GM18499 (cell line): ENCODE data around the gene GABRR2.
"Not testable (repeated sequence)": the region's sequence is repeated elsewhere in the genome, so short reads cannot be mapped to it uniquely, and the experiment has no call there.

Experiments
- ATAC-seq: cut with Tn5 transposase; IDR thresholded peaks from one replicate; pipeline ENCODE4 v1.9.1; 2021; ENCODE audit warnings: moderate number of reproducible peaks; ENCODE audit not compliant: insufficient read depth, unreplicated experiment

Gene GABRR2

DNA sequence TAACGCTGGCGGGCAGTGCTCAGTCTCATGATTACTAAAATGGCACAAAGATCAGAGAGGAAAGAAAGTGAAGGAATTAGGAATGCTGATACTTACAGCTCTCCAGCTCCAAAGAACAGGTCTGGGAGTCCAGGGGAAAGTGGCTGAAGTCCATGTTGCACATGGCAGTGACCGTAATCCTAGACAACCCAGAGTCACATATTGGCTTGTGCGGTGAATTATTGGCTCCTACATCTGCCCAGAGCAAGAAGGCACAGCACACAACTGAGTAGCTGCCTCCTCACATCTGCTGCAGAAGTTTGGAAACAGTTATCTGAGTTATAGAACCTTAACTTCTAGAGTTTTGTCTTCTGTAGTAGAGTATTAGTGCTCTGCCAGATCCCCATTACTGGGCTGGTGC, 47.2 kb downstream of the GABRR2 start:
- ATAC-seq: no peak

DNA sequence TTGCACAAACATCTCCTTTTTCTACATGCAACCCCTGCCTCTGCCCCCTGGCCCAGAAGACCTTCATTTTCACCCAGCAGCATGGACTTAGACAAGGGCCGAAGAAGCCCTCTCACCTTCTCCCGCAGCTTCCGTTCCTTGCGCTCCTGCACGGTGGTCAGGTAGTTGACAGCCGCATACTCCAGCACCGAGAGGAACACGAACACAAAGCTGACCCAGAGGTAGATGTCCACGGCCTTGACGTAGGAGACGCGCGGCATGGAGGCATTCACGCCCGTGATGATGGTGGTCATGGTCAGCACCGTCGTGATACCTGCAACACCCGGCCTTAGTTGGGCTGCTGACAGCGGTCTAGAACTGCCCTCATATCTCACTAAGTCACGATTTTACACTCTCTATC, 50.8 kb downstream of the GABRR2 start:
- ATAC-seq: no peak

DNA sequence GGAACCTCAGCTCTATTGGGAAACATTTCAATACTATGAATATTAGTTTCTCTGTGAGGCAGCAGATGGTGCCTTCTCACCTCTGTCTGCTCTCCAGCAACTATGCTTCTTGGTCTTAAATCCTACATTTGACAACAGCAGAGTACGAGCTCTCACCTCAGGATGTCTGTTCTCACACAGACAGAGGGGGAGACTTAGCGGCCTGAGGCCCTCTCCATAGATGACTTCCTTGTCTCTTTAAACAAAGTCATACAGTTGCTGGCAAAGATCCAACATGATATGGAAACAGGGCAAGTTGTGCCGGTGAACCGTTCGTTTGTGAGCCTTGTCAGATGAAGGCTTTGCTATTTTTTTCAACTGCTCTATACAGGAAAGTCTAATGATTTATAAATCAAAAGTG, 54.3 kb downstream of the GABRR2 start:
- no peak for ATAC-seq

DNA sequence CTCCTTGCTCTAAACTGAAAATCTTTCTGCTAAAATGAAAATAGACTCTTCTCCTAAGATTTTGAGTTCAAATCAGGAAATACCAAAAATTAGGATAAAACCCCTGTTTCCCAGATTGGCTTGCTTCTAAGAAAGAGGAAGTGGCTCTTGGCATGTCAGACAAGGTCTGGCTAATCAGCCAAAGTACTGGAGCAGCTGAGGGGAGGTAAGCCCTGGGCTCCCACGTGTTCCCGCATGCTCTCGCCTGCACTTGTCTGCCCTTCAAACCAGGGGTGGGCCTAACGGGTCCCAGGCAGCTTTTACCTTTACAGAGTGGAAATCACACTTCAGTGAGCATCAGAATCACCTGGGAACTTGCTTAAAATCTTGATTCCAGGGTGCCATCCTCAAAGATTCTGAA, 54.8 kb downstream of the GABRR2 start:
- ATAC-seq: no peak

DNA sequence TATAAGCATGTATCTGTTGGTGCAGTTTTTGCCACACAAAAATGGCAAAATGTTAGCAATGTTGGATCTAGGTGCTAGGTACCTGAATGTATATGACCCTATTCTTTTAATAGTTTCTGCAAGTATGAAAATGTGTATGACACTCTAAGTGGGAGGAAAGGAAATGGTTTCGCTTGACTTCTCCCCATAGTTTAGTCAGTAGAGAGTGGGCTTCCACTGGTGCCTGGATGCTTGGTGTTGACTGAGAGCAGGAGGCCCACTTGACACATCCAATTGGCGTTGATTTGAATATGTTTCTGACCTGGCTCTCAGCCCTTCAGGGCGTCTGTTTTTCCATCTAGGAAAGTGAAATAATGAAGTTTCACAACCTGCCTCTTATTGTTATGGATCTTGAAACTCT, 56.2 kb downstream of the GABRR2 start:
- peak; percentile 67 for ATAC-seq

DNA sequence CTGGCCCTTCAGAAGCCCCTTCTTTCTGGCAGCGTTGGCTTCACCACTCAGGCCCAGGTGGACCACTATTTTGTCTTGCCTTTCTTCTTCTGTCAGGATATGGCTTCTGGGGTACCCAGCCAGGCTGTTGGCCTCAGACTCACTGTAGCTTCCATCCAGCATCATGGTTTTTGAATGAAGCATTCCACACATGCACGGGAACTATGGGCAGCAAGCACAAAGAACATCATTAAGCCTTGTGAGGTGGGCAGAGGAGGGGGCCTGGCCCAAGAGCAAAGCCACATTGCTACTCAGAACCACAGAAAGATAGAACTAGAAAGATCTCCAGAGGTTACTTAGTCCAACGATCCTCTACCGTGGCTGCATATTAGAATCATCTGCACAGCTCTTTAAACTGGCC, 57.3 kb downstream of the GABRR2 start:
- ATAC-seq: no peak

DNA sequence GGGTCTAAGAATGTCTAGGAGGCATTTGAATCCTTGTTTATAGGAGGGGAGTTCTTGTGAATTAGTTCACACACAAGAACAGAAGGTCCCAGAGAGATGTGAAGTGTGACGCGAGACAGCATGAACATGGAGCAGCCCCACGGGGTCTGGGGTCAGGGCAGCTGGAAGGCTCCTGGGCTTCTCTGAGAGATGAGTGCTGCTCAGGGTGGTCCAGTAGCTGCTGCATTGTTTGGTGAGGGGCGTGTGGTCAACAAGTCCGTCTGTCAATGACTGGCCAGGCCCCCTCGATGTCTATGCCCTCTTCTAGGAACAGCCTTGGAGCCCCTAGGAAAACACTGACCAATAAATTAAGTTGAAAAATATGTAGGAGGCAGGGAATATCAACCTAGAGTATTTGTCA, 57.8 kb downstream of the GABRR2 start:
- ATAC-seq: no peak

DNA sequence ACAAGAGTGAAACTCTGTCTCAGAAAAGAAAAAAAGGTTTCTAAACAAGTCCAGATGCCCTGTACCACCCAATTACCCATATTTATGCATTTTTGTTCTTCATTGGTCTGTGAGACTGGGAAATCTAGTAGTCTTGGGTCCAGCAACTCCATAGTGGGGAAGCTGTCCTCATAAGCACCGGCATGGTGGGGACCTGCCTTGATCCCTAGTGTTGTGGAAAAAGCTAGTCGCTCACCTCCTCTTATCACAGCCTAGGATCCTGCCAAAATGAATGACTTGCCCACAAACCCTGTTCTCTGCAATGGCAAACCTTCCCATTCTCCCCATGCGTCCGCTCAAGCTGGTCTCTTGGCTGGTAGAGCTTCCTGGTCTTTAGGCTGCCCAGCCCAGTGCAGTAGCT, 59.7 kb downstream of the GABRR2 start:
- ATAC-seq: no peak

DNA sequence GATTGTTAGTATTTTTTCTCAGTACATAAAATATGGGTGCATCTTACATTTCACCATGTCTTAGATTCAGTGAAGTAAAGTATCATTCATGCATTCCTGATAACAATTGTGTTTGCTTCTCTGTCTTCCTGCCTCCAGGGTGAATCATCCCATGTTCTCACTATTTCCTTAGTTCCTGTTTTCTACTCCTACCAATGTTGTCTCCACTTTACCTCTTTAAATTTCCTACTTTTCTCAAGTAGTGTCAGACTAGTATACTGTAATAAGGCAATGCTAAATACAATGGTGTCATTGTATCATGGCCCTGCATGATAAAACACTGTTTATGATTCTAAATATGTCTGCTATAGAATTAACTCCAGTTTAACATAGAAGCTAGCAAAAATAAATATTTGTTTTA, 60.5 kb downstream of the GABRR2 start:
- ATAC-seq: no peak

DNA sequence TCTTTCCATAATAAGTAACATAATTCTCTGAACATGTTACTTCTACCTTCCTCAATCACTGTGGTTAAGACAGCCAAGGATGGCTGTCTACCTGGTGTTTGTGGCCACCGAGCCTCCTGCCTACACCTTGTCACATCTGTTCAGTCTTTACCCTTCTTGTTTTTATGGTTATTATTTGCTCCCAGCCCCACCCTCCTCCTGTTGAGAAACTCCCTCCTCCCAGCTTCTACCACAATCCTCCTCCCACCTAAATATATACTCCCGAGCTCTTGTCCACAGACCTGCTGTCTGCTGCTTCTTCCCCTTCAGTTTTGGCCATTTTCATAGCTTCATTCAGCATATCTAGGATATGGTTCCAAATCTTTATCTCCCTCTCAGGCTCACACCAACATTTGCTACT, 62.2 kb downstream of the GABRR2 start:
- no peak for ATAC-seq

DNA sequence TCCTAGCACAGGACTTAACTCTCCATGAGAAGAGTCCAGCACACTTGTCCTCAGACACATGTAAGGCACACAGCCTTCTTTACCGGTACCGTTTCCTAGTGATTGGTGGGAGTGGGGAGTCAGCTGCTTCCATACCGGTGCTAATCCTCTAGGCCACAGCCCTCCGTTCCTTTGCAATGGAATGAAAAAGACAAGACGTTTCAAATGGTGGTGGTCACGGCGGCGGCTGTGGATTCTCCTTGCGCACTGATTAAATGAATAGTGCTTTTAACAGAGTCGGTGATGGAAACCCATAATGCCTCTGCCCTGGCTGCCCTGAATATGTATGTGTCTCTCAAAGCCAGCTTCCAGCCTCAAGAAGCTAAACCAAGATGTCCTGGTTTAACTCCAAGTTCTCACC, 63.1 kb downstream of the GABRR2 start:
- ATAC-seq: no peak

DNA sequence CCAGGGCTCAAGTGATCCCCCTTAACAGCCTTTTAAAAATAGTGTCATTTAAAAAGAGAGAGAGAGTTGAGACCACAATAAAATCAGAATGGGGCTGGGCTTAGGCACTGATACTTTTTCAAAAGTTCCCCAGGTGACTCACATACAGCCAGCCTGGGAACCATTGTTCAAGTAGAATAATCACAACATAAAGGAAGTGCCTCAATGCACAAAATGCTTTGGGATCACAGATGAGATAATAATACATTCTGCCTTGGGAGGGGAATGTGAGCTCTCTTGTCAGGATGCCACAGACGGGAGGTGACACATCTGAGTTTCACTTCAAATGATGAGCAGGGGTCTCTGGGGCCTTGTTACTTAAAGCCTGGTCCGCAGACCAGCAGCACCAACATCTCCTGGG, 63.9 kb downstream of the GABRR2 start:
- no peak for ATAC-seq

DNA sequence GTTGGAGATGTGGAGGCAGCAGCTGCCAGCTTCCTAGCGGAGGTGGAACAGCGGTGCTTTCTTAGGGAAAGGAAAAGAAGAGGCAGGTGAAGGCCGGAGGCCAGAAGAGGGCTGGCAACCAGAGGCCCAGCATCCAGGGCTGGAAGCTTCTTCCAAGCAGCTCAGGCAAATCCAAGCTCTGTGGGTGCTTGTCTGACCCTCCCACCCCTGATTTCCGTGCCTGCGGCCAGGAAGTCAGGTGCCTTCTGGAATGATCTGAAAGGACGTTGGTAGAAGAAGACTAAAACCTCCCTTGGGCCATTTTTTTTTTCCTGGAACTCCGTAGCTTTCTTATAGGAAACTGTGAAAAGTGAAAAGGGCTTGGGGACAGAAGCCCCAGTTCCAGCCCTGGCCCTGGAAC, 64.9 kb downstream of the GABRR2 start:
- ATAC-seq: no peak

DNA sequence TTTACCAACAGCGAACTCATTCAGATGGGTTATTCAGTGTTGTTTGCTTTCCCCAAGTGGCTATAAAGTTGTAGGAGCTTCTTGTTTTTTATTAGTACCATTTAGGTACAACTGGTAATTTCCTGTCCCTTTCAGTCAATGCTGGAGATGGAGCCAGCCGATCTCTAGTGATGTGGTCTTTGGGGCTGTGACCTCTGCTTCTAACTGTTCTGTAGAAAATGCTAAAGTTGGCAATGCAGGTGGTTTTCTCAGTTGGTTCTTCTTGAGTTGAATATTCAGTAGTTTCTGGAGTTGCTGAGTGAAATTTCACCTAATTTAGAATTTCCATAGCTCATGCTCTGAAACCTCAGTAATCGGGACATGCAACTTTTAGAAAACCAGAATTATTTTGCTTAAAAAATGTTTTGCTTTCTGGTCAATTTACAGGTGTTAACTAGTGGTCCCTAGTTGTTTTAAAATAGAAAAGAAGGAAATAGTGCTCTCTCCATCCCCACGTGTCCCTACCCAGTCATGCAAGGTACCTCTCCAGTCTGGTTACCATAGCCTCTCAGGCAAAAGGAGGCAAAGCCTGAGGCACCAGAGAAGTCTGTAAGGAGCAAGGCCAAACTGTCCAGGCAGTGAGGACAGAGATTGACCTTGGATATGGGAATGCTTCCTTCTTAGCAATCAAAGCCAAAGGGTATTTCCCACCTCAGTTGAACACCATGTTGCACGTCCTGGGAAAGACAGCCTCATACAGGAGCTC, 70.7 kb downstream of the GABRR2 start:
- ATAC-seq: peak; percentile 46

DNA sequence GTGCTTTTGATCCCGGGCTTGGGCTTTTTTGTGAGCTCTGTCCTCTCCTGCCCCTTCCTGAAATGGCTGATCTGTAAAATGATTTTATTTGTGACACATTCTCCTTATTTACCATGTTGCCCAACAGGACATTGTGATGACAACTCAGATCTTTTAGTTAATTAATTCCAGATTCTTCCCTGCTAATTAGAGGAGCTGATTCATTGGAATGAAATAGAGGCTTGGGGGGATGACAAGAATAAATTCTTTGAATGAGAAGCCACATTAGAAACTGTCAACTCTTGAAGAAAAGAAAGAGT, 71.8 kb downstream of the GABRR2 start:
- no peak for ATAC-seq

DNA sequence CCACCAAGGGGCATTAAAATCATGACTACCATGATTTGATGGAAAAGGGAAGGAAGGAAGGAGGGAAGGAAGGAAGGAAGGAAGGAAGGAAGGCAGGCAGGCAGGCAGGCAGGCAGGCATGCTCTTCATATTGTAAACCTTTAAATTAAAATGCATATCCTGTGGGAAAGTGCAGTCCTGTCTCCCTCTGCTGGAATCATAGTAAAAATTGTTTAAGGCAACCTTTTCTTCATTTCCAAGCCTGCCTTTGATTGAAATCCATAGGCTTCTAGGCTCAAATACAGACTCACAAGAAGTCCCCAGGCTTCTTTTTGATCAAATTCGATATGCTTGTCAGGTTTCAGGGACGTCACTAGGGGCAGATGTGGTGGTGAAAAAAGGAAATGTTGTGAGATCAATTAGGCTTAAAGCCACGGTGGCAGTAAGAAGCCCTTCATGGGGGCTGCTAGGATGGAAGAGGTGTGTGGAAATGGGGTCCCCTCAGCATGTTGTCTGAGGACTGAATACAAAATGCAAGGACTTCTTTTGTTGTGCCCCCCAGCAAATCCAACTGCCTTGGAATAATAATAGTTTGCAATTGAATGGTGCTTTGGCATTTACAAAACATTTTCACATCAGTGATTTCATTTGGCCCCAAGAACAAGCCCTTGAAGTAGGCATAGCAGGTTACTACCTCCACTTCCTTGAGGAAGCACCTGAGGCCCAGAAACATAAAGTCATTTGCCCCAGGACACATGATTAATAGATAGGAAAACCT, 72.3 kb downstream of the GABRR2 start:
- no peak for ATAC-seq

DNA sequence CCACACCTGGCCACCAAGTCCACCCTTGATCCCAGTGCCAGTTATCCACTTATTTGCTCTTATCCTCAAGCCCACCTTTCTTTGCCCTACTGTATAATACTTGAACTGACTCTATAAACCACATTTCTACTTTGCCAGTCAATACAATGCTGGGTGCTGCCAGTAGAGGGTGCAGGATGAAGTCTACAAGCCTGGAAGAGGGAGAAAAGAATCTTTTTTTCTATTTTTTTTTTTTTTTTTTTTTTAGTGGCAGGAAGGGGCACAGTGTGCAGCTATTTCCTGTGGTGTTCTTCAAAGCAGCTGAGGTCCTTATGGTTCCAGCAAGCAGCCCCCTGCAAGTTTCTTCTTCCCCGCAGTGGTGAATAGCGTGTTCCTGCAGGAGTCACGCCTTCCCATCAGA, 75.8 kb downstream of the GABRR2 start:
- no peak for ATAC-seq

DNA sequence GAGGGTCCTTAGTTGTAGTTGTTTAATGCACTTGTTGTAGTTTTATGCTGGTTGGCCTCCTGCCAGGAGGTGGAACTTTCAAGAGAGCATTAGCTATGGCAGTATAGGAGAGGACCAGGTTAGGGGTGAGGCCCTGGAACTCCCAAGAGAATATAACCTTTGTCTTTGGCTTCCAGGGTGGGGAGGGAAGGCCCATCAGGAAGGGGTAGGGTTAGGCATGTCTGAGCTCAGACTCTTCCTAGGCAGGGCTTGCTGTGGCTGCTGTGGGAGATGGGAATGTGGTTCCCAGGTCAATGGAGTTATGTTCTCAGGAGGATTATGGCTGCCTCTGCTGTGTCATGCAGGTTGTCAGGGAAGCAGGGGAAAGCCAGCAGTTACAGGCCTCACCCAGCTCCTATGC, 77.9 kb downstream of the GABRR2 start:
- ATAC-seq: no peak

DNA sequence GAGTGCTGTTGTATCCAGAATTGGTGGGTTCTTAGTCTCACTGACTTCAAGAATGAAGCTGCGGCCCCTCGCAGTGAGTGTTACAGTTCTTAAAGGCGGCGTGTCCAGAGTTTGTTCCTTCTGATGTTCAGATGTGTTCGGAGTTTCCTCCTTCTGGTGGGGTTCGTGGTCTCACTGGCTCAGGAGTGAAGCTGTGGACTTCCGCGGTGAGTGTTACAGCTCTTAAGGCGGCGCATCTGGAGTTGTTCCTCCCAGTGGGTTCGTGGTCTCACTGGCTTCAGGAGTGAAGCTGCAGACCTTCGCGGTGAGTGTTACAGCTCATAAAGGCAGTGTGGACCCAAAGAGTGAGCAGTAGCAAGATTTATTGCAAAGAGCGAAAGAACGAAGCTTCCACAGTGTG, 81.5 kb downstream of the GABRR2 start:
- ATAC-seq: not testable (repeated sequence)

DNA sequence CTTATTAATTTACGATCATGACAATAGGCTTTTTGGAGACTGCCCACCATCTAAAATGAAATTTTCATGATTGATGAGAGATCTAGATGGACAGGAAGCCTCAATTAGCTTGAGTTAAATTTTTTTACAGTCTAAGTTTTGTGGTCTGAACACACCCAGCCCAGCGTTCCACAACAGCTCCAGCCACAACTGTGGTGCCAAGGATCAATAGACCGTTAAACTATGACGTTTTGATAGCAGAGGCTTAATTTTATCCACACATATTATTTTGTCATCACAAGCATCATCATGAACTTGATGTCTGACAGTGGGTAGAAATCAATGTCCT, 92.4 kb downstream of the GABRR2 start:
- no peak for ATAC-seq

DNA sequence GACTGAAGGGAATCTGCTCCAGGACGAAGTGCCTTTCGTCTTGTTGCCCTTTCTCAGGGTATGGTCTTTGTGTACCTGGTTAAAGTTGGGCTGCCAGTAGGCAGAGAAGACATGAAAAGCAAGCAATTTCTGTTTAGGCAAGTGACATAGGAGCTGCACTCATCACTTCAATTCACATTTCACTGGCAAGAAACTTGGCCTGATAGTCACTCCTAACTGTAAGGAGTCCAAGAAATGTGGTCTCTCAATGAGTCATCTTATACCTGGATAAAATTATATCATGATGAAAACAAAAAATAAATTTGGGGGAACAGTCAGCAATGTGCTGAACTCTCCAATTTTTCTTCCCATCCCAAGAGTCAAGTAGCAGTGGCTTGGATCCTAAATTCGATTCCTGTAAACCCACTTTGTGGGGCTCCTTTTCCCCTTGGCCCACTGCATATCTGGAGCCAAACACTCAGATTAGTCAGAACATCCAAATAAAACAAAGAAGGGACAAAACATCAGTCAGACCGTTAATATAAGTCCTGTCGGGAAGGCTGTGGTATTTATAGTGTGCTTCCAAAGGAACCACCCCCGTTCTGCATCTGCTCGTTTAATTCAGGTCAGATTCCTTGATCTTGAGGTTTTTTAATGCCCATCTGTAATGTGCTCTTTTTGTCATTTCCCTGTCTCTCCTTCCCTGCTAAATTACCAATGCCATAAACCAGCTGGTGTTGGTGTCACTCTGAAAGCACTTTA, 93.0 kb downstream of the GABRR2 start:
- no peak for ATAC-seq

DNA sequence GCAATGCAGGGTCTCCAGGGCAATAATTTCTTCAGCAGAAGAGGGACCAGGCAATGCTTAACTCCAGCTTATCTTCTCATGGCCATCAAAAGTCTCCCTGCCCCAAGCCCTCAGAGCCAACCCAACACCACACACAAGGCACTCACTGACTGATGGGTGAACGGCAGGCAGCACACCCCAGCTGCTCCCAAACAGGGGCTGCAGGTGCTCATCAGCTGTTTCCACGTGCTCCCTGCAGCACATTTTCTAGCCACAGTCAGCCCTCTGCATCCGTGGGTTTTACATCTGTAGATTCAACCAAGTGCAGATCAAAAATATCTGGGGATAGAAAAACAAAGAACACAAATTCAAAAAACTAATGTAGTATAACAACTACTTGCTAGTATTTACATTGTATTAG, 94.0 kb downstream of the GABRR2 start:
- ATAC-seq: no peak
